HCT116 (cell line): ENCODE measurements around the gene RAB40C. TPM values are rescaled to one million over a fixed set of nuclear protein-coding genes. Genes with fewer than 3 reads are reported as not detected.

Experiments
- ATAC-seq: fragments of 200-7000 bp; cut with Tn5 transposase; 2 replicates; pipeline ENCODE4 v1.9.1; 2020; ENCODE audit warnings: mild to moderate bottlenecking, moderate library complexity
- BruUV-seq: library from RNA; stranded (reverse); fragments of 400-500 nt; replicated peaks from 2 replicates; lab custom pipeline; 2021; lab: Mats Ljungman, UMichigan
- CTCF ChIA-PET: fragments of 300-600 bp; sonication (Branson Sonifier 250); formaldehyde crosslinking; loops from one replicate; lab custom pipeline; 2021; ENCODE audit warnings: antibody characterized with exemption; lab: Charles Lee
- POLR2A ChIA-PET: fragments of 300-600, 350-600 bp; sonication (Branson Sonifier 250); formaldehyde crosslinking; loops from one replicate; lab custom pipeline; 2021; ENCODE audit warnings: antibody characterized with exemption; lab: Charles Lee
- RAD21 ChIA-PET, 2 experiments: fragments of 300-600 bp; sonication (Branson Sonifier 250); formaldehyde crosslinking; loops; one replicate each; lab custom pipeline; 2023; ENCODE audit warnings: low total read pairs in 2 of 2; ENCODE audit not compliant: uncharacterized antibody in 2 of 2, unreplicated experiment in 2 of 2, low non-redundant PET in 1 of 2; lab: Charles Lee
- DNase-seq: peaks from one replicate; pipeline ENCODE4 v3.0.0-alpha.2; 2010; ENCODE audit warnings: low read depth, low spot score
- H2AFZ ChIP-seq: fragments of 200-600 bp; shearing (Covaris generic), sonication (generic); 2 replicates; pipeline ENCODE4 v1.6.1; 2017; ENCODE audit warnings: low read depth, mixed run types, mixed read lengths, antibody characterized with exemption, low read length; ENCODE audit not compliant: poor library complexity, severe bottlenecking
- H3K27ac ChIP-seq: 2 replicates; pipeline ENCODE4 v1.5.1; 2012; ENCODE audit warnings: low read depth, low read length
- H3K27me3 ChIP-seq: fragments of 200-600 bp; sonication (generic); 2 replicates; pipeline ENCODE4 v1.6.1; 2016; ENCODE audit warnings: mixed run types, low read length, mixed read lengths; ENCODE audit not compliant: insufficient read depth
- H3K36me3 ChIP-seq, 2 experiments: fragments of 200-500 bp in 1 of 2; fragments of 200-600 bp in 1 of 2; sonication (Bioruptor generic) in 1 of 2; sonication (generic) in 1 of 2; 2 replicates each; pipeline versions ENCODE4 v1.5.1 to v1.6.1; 2014 to 2016; ENCODE audit warnings: low read length in 2 of 2, inconsistent platforms in 1 of 2, mixed read lengths in 1 of 2, mixed run types in 1 of 2; ENCODE audit not compliant: insufficient read depth in 2 of 2, control insufficient read depth in 1 of 2
- H3K4me1 ChIP-seq, 2 experiments: fragments of 200-600 bp in 1 of 2; sonication (generic) in 1 of 2; 2 replicates each; pipeline versions ENCODE4 v1.5.1 to v1.6.1; 2012 to 2017; ENCODE audit warnings: low read length in 2 of 2, inconsistent platforms in 1 of 2, mild to moderate bottlenecking in 1 of 2, mixed read lengths in 1 of 2, mixed run types in 1 of 2, moderate library complexity in 1 of 2; ENCODE audit not compliant: insufficient read depth in 2 of 2, control insufficient read depth in 1 of 2
- H3K4me2 ChIP-seq: fragments of 200-600 bp; sonication (generic); 2 replicates; pipeline ENCODE4 v1.6.1; 2017; ENCODE audit warnings: mixed run types, low read length, mixed read lengths
- H3K4me3 ChIP-seq, 2 experiments: fragments of 200-600 bp in 1 of 2; sonication (generic) in 1 of 2; replicated peaks in 1 of 2; 2 replicates each; pipeline ENCODE4 v1.5.1; 2011 to 2016; ENCODE audit warnings: low read length in 2 of 2, control low read depth in 1 of 2, low read depth in 1 of 2, mild to moderate bottlenecking in 1 of 2, mixed read lengths in 1 of 2, mixed run types in 1 of 2
- H3K79me2 ChIP-seq: fragments of 200-600 bp; sonication (generic); 2 replicates; pipeline ENCODE4 v1.6.1; 2017; ENCODE audit warnings: mild to moderate bottlenecking, mixed run types, low read length, moderate library complexity, mixed read lengths; ENCODE audit not compliant: insufficient read depth
- H3K9ac ChIP-seq: fragments of 200-600 bp; sonication (generic); 2 replicates; pipeline ENCODE4 v1.6.1; 2016; ENCODE audit warnings: low read length, mixed read lengths
- H3K9me2 ChIP-seq: fragments of 200-600 bp; sonication (generic), shearing (Covaris generic); 2 replicates; pipeline ENCODE4 v1.6.1; 2017; ENCODE audit warnings: mixed run types, mild to moderate bottlenecking, moderate library complexity; ENCODE audit not compliant: insufficient read depth
- H3K9me3 ChIP-seq, 2 experiments: fragments of 200-500 bp in 1 of 2; fragments of 200-600 bp in 1 of 2; sonication (Bioruptor generic) in 1 of 2; sonication (generic) in 1 of 2; 2 replicates each; pipeline ENCODE4 v1.6.1; 2014 to 2017; ENCODE audit warnings: low read length in 2 of 2, mixed read lengths in 2 of 2, inconsistent platforms in 1 of 2, low read depth in 1 of 2, mild to moderate bottlenecking in 1 of 2, mixed run types in 1 of 2, moderate library complexity in 1 of 2; ENCODE audit not compliant: control insufficient read depth in 1 of 2, insufficient read depth in 1 of 2
- H4K20me1 ChIP-seq: fragments of 200-600 bp; sonication (generic), shearing (Covaris generic); 2 replicates; pipeline ENCODE4 v1.6.1; 2017; ENCODE audit warnings: mixed run types, mild to moderate bottlenecking, moderate library complexity; ENCODE audit not compliant: insufficient read depth
- ATF3 ChIP-seq: IDR thresholded peaks from 2 replicates; pipeline ENCODE4 v1.6.1; 2012
- CEBPB ChIP-seq: IDR thresholded peaks from 2 replicates; pipeline ENCODE4 v1.6.1; 2012; ENCODE audit warnings: low read depth
- ELF1 ChIP-seq: IDR thresholded peaks from 2 replicates; pipeline ENCODE4 v1.6.1; 2012; ENCODE audit warnings: low read depth, borderline replicate concordance
- EZH2 ChIP-seq: fragments of 200-600 bp; sonication (generic); IDR thresholded peaks from 2 replicates; pipeline ENCODE4 v1.6.1; 2017; ENCODE audit warnings: antibody characterized with exemption, mixed run types
- EZH2phosphoT487 ChIP-seq: fragments of 200-600 bp; IDR thresholded peaks from 2 replicates; pipeline ENCODE4 v1.6.1; 2018; ENCODE audit warnings: antibody characterized with exemption, borderline replicate concordance
- FOSL1 ChIP-seq: IDR thresholded peaks from 2 replicates; pipeline ENCODE4 v1.6.1; 2012; ENCODE audit warnings: low read depth
- JUND ChIP-seq: IDR thresholded peaks from 2 replicates; pipeline ENCODE4 v1.6.1; 2012
- MAX ChIP-seq: IDR thresholded peaks from 2 replicates; pipeline ENCODE4 v1.6.1; 2012
- POLR2A ChIP-seq: IDR thresholded peaks from 2 replicates; pipeline ENCODE4 v1.7.0; 2011; ENCODE audit warnings: borderline replicate concordance; ENCODE audit not compliant: insufficient read depth, insufficient read length; ENCODE audit errors: extremely low read depth
- POLR2AphosphoS5 ChIP-seq: IDR thresholded peaks from 2 replicates; pipeline ENCODE4 v1.6.1; 2011; ENCODE audit warnings: mild to moderate bottlenecking, low read depth, low read length, moderate library complexity
- RAD21 ChIP-seq: IDR thresholded peaks from 2 replicates; pipeline ENCODE4 v1.6.1; 2012; ENCODE audit warnings: low read depth, mild to moderate bottlenecking
- REST ChIP-seq: IDR thresholded peaks from 2 replicates; pipeline ENCODE4 v1.6.1; 2012; ENCODE audit warnings: low read depth
- SIN3A ChIP-seq: IDR thresholded peaks from 2 replicates; pipeline ENCODE4 v1.6.1; 2012; ENCODE audit warnings: low read depth
- SP1 ChIP-seq: IDR thresholded peaks from 2 replicates; pipeline ENCODE4 v1.6.1; 2012; ENCODE audit warnings: low read depth
- SRF ChIP-seq: IDR thresholded peaks from 2 replicates; pipeline ENCODE4 v1.6.1; 2012; ENCODE audit warnings: low read depth
- YY1 ChIP-seq: IDR thresholded peaks from 2 replicates; pipeline ENCODE4 v1.6.1; 2011; ENCODE audit warnings: low read length, low read depth, moderate library complexity, mild to moderate bottlenecking; ENCODE audit not compliant: insufficient replicate concordance; ENCODE audit errors: extremely low read depth
- ZNF274 ChIP-seq: fragments of 200-500 bp; sonication (Bioruptor generic); IDR thresholded peaks from 2 replicates; pipeline ENCODE4 v1.6.1; 2014; ENCODE audit warnings: mild to moderate bottlenecking, low read depth, low read length, inconsistent platforms
- intact Hi-C: fragments of 100-400 bp; cut with micrococcal nuclease; formaldehyde crosslinking; loops from 2 replicates; pipeline ENCODE4 v1.10.0; 2022
- total RNA-seq: library from RNA; stranded (reverse); gene quantifications from one replicate; pipeline ENCODE4 v1.2.1, GENCODE V29; 2021; ENCODE audit not compliant: unreplicated experiment
- TF ChIP-seq, protein P1 (sequence below), 3 experiments: fragments of 200-600 bp in 1 of 3; sonication (generic) in 1 of 3; IDR thresholded peaks in 2 of 3; conservative IDR thresholded peaks in 1 of 3; 2 replicates each; pipeline ENCODE4 v1.5.1; 2012 to 2017; ENCODE audit warnings: low read depth in 2 of 3, low read length in 2 of 3, antibody characterized with exemption in 1 of 3, borderline replicate concordance in 1 of 3, control low read depth in 1 of 3, mild to moderate bottlenecking in 1 of 3, mixed read lengths in 1 of 3, mixed run types in 1 of 3, moderate library complexity in 1 of 3; ENCODE audit not compliant: insufficient read depth in 1 of 3

Gene RAB40C
- total RNA-seq, 1 experiment from 2014 or later = 14.1 TPM

DNA sequence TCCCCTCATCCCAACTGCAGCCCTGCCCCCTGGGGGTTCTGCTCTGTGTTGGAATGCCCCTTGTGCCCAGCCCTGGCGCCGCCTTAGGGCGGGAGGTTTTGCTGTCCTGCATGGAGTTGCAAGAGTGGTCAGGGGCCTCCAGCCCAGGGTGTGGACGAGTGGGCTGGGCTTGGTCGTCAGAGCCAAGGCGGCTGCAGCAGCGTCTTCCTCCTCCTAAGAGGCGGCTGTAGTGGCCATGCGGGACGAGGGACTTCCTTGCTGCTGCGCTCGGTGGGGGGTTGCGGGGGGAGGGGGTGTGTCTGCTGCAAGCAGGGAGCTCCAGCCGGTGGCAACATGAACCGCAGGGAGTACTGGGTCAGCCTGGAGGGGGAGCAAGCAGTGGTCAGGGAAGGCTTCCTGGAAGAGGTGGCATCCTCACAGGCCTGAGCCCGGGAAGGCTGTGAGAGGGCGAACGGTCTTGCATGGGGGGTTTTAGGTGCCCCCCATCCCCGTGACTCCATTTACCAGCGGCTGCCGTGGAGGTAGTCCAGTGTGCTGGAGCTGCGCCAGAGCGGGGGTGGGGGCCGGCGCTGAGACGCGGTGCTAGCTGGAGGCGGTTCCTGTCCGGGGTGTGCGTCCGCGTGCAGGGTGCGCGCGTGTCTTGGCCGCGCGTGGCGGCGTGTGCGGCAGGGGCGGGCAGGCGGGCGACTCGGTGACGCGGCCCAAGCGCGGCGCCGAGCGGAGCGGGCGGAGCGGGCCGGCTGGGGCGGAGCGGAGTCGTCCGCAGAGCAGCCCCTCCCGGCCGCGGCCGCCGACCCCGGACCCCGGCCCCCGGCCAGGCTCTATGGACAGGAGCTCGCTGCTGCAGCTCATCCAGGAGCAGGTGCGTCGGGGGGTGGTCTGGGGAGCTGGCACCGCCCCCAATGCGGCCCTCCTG, 85.4 kb downstream of the RAB40C start, which contains the start of gene RHBDL1:
TSS of gene RHBDL1 (plus strand) at position 704 of the 916 bp plus-strand sequence. CDS start at position 824, 120 bp downstream.
- H3K4me3 ChIP-seq = no peak within 1 kb of the TSS
- no peak within 1 kb of the TSS for H3K27ac ChIP-seq
- no peak within 1 kb of the TSS for H3K4me2 ChIP-seq
- no peak for DNase-seq
- H3K9me3 ChIP-seq = no peaks in the 10 kb centered on the region
- H4K20me1 ChIP-seq = no peaks in the 10 kb centered on the region
- H2AFZ ChIP-seq = no peak within 1 kb of the TSS
- ChIA-PET POLR2A (no interaction called here), CTCF (no interaction called here), RAD21 (interaction anchor here in 1 of 2 experiments (0.6 kb wide), 1 partner anchor 536 kb away, joined by 3 read pairs; no protein-coding TSS in a partner anchor)
- H3K9ac ChIP-seq = no peak within 1 kb of the TSS
- no peaks in the 10 kb centered on the region for H3K9me2 ChIP-seq
- no peak for ATAC-seq
- BruUV-seq = no TSS peak
- intact Hi-C loops = no loop called here
- TF ChIP-seq, protein P1, sequence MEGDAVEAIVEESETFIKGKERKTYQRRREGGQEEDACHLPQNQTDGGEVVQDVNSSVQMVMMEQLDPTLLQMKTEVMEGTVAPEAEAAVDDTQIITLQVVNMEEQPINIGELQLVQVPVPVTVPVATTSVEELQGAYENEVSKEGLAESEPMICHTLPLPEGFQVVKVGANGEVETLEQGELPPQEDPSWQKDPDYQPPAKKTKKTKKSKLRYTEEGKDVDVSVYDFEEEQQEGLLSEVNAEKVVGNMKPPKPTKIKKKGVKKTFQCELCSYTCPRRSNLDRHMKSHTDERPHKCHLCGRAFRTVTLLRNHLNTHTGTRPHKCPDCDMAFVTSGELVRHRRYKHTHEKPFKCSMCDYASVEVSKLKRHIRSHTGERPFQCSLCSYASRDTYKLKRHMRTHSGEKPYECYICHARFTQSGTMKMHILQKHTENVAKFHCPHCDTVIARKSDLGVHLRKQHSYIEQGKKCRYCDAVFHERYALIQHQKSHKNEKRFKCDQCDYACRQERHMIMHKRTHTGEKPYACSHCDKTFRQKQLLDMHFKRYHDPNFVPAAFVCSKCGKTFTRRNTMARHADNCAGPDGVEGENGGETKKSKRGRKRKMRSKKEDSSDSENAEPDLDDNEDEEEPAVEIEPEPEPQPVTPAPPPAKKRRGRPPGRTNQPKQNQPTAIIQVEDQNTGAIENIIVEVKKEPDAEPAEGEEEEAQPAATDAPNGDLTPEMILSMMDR (IDR thresholded peaks at IDR 0.05 in 2 of 3, conservative IDR thresholded peaks at IDR 0.05 in 1 of 3; ENCODE audit: borderline replicate concordance in 1 of 3, insufficient read depth in 1 of 3, low read depth in 2 of 3, low read length in 2 of 3) = no peak
- TF ChIP-seq POLR2AphosphoS5 = no peak
- no peak for TF ChIP-seq ELF1
- TF ChIP-seq FOSL1 = no peak
- no peak for TF ChIP-seq ZNF274
- TF ChIP-seq CEBPB = no peak
- TF ChIP-seq SRF = no peak
- TF ChIP-seq ATF3 = no peak
- no peak for TF ChIP-seq EZH2
- TF ChIP-seq POLR2A = no peak
- no peak for TF ChIP-seq MAX
- no peak for TF ChIP-seq SP1
- TF ChIP-seq REST = no peak
- TF ChIP-seq SIN3A = no peak
- TF ChIP-seq EZH2phosphoT487 = no peak
- TF ChIP-seq JUND = no peak
- no peak for TF ChIP-seq YY1
- TF ChIP-seq RAD21 = no peak
- peaks cover 0 to 4% of the 10 kb centered on the region in 2 experiments; a peak in 1 of 4 replicates for H3K36me3 ChIP-seq
- peaks cover 0 to 7% of the 10 kb centered on the region in 2 experiments; a peak in 1 of 4 replicates for H3K4me1 ChIP-seq
- peaks cover 3% of the 10 kb centered on the region; the same call in 1 of the 2 replicates for H3K79me2 ChIP-seq
- no peaks in the 10 kb centered on the region for H3K27me3 ChIP-seq
